Activated gamma-delta T cell treated with anti-CD3 and anti-CD28 coated beads, Interleukin-2, amount 50 U/mL, for 16 hours (primary cell): ENCODE measurements around the gene CR1L.
A peak's percentile ranks its signal among the peaks of the same experiment; 100 is the strongest.
"Not testable (repeated sequence)": the region's sequence is repeated elsewhere in the genome, so short reads cannot be mapped to it uniquely, and the experiment has no call there.

Experiments used
- DNase-seq: peaks from one replicate; pipeline ENCODE4 v3.0.0-alpha.2; 2020; ENCODE audit warnings: low read depth

Gene CR1L

DNA sequence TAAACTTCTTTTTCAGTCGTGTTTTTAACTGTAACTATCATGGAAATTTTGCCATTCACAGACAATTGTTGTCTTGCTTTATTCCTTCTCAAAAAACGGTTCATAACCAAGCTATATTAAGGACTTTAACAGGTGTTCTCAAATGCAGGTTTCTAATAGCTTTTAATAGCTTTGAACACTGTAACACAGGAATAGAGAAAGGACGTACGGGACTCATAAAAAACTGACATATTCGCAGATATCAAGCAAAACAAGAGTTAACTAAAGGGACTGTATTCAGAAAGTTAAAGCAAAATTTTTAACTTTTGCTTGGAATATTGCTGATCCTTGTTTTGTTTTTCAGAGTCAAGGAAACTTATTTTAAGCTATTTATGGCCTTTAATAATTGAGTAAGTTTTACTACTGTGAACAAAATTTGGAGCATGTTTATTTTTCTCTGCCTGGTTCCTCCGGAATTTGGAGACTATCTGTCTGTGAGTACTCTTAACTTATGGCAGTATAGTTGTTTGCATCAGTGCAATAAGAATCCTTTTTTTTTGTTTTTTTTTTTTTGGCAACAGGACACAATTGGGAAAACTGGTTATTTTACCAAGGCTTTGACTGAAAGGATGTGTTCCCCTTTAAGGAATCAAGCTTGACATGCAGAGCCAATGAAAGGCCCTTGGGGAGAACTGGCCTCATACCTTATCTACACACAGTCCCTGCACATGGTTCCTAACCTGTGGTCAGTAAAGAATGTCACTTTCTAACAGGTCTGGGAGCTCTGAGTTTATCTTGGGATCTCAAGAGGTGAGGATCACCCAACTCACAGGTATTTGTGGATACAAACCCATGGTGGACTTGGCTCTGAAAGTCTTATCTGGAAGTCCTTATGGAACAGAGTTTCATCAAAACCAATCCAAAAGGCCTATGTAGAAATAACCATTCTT, 101.2 kb downstream of the CR1L start:
- DNase-seq: no peak

- DNase-seq: no peak
Observed at GRCh38 chr1:207747627-207748492, 102.9 kb downstream of the CR1L start.

DNA sequence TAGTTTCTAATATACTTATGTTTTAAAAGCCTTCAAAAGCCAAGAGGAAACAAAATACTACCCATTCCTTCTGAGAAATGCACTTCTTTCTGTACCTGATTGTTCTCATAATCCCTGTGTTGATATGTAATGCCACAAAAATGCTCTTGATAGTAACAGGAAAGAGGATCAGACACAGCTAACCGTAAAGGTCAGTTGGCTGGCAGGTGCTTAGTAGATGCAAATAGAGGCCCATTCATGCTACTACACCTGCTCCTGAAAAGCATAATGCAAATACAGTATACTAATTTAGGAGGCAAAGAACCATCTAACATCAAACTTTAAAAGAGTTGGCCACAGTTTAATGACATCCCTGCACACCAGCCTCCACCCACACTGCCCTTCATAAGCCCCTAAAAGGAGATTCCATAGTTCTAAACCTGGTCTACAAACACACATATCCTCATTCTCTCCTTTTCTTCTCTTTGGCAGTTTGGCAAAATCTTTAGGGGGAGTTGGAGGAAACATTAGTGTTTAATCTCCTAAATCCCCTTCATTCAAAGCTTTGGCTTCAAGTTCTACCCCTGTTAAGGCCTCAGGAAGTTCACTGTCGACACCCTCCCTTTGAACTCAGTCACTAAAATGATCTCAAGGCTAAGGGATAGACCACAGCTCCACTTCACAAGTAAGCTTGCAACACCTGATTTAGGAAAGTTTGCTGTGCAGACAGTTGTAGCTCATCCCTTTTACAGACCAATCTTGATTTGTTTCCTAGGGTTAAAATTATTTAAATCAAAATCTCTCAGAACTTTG, 104.0 kb downstream of the CR1L start:
- DNase-seq: no peak

- DNase-seq: no peak
Observed at GRCh38 chr1:207750631-207751305, 105.8 kb downstream of the CR1L start.

GRCh38 chr1:207751463-207751789, 106.5 kb downstream of the CR1L start:
- not testable (repeated sequence) for DNase-seq

- DNase-seq: peak; percentile 88
Observed at GRCh38 chr1:207751790-207752455, 107.0 kb downstream of the CR1L start, which contains the start of gene CD46. TSS of gene CD46 (plus strand) at chr1:207752054. CDS start at chr1:207752213, 159 bp downstream.

DNA sequence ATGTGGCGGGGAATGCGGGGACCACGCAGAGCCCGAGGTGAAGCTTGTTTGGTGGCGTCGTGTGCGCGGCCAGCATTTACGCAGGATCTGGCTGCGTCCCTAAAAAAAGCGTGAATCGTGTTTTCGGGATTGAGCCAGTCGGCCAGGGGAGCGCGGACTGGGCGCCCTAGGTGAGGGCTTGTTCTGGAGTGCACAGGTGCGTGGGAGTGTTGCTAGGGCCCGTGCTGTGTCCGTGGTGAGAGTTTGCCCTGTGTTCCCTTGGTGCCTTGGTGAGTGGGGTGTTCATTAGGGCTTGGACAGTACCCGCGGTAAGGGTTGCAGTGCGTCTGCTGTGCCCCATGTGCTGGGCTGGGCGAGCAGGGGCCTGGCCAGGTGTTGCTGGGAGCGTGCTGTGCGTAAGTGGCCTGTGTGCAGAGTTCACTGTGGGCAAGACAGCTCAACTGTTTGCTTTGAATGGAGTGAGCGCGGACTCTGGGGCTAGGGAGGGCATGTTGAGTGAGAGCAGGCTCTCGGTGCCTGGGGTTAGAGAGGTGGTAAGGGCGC, 107.6 kb downstream of the CR1L start:
- DNase-seq: peak; percentile 3

DNA sequence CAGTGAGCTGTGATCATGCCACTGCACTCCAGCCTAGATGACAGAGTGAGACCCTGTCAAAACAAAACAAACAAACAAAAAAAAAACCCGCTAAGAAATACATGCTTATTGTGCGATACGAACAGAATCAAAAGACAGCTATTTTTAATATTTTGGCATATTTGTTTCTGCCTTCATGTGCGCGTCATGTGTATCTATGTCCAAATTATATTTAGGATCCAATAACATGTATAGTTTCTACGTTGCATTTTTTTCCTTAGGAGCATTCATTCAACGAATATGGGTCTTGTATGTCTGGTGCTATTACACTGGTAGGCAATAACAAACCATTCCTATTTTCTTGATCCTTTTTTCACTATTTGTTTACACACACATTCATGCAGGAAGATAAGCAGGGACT, 108.7 kb downstream of the CR1L start:
- DNase-seq: no peak

- no peak for DNase-seq
Observed at GRCh38 chr1:207754011-207754410, 109.1 kb downstream of the CR1L start.

- no peak for DNase-seq
Observed at GRCh38 chr1:207754974-207755700, 110.2 kb downstream of the CR1L start.

DNA sequence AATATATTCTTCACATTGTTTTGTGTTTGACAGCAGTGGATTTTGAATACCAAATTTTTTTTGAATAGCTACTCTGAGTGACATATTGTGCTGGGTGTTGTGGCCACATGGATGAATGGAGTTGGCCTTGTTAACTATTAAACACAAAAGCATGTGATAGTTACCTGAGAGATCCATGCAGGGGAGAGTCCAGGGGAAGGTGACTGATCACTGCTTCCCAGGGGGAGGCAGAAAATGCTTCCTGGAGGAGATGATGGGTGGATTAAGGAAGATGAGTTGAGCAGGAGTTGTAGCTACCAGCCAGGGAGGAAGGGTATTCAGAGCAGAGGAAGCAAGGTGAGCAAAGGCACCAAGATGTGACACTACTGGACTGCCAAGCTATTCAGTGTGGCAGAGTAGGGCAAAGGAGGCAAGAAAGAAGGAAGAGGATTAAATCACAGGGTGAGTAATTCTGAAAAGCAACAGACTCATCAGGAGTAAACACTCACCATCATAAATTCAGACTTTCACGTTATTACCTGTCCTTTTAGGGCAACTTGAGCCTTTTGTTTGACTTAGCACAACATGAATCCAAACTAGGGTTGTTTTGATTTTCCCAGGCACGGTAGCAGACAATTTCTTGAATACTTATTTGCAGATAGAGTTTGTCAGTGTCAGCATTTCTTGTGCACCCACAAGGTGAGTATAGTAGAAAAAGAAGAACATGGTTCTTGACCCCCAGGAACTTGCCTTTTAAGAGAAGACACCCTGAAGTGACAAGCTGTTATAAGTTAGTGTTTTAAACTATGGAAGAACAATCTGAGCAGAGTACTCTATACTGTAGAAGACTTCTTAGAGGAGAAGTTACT, 111.1 kb downstream of the CR1L start:
- DNase-seq: no peak

DNA sequence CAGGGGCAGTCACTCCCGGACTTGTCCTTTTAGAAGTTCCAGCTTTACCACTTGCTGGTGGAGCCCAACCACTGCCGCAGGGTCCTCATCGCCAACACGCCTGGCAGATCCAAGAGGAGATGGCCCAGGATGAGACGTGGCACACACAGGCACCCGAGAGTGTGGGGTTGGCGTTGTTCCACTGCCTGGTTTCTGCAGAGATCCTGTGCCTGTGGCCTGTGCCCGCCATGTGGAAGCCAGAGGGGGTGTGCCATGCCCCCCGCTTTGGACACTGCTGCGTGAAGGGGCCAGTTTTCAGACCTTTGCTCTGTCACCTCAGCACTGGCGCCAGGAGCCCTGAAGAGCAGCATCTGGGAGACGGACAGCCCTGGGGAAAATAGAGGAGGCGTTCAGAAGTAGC, 117.7 kb downstream of the CR1L start:
- no peak for DNase-seq

DNA sequence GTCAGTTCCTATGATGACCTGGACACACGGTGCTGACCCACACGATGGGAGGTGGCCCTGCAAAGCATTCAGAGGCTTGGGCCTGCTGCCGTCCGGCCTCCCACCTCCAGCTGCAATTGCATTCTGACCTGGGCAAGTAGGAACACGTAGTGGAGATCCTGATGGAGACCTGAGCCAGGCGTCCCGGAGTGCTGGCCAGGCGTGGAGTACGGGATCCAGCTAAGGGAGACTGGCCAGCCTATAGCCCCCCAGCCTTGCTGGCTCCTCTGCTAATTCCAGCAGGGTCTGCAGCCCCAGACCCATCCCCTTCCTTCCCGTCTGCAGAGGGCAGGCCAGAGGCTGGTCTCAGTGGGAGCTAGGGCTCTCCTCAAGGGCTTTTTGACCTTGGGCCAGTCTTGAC, 118.2 kb downstream of the CR1L start:
- no peak for DNase-seq

GRCh38 chr1:207763972-207764371, 119.0 kb downstream of the CR1L start:
- no peak for DNase-seq

DNA sequence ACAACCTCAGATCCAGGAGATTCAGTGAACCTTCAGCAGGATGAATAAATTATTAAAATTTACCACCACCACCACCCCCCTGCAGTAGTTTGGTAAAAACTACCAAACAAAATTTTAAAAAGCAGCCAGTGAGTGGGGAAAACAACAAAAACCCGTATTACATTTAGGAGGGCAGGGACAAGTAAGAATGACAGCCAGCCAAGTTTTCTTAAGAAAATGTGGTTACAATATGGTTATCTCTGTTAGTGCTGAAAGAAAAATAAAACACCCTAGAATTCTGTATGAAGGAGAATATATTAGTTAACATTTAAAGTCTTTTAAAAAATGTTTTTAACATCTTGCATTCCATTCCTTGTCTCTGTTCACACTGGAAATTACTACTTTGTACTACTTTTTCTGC, 121.6 kb downstream of the CR1L start:
- no peak for DNase-seq

DNA sequence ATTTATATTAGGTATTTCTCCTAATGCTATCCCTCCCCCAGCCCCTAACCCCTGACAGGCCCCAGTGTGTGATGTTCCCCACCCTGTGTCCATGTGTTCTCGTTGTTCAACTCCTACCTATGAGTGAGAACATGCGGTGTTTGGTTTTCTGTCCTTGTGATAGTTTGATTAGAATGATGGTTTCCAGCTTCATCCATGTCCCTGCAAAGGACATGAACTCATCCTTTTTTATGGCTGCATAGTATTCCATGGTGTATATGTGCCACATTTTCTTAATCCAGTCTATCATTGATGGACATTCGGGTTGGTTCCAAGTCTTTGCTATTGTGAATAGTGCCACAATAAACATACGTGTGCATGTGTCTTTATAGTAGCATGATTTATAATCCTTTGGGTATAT, 125.6 kb downstream of the CR1L start:
- not testable (repeated sequence) for DNase-seq
